Endothelial cell of umbilical vein (primary cell): ENCODE results near the gene DLG5. TPM values are rescaled to one million over a fixed set of nuclear protein-coding genes. Genes with fewer than 3 reads are reported as not detected.

ENCODE experiments used
- BruUV-seq: library from RNA; stranded (reverse); fragments of 400-500 nt; replicated peaks from 2 replicates; lab custom pipeline; 2021; lab: Mats Ljungman, UMichigan
- CTCF ChIA-PET: fragments of 300-600, 350-600 bp; sonication (Branson Sonifier 250); formaldehyde crosslinking; loops from one replicate; lab custom pipeline; 2021; ENCODE audit warnings: antibody characterized with exemption, inconsistent platforms; lab: Charles Lee
- POLR2A ChIA-PET: fragments of 300-600, 350-600 bp; sonication (Branson Sonifier 250); formaldehyde crosslinking; loops from one replicate; lab custom pipeline; 2021; ENCODE audit warnings: antibody characterized with exemption, inconsistent platforms; lab: Charles Lee
- DNase-seq: peaks from one replicate; pipeline ENCODE4 v3.0.0-alpha.2; 2011; ENCODE audit warnings: low read depth, low spot score
- FAIRE-seq: peaks from 2 replicates; lab custom pipeline; 2011; peaks lifted over from hg19 to GRCh38; lab: Jason Lieb, UNC
- H2AFZ ChIP-seq: 2 replicates; pipeline ENCODE4 v1.6.0; 2012; ENCODE audit warnings: low read depth, low read length, control low read depth, inconsistent platforms
- H3K27ac ChIP-seq: 2 replicates; pipeline ENCODE4 v1.5.1; 2011; ENCODE audit warnings: low read depth, mild to moderate bottlenecking, control low read depth, low read length, moderate library complexity; ENCODE audit not compliant: insufficient read depth
- H3K27me3 ChIP-seq, 2 experiments: 2 replicates each; pipeline versions ENCODE4 v1.6.0 to v1.6.1; 2011; ENCODE audit warnings: low read length in 2 of 2, mixed read lengths in 1 of 2; ENCODE audit not compliant: control insufficient read depth in 2 of 2, insufficient read depth in 2 of 2
- H3K36me3 ChIP-seq, 2 experiments: 2 replicates in 1 of 2; 3 replicates in 1 of 2; pipeline ENCODE4 v1.5.1; 2011; ENCODE audit warnings: low read length in 2 of 2, mild to moderate bottlenecking in 1 of 2, moderate library complexity in 1 of 2; ENCODE audit not compliant: control insufficient read depth in 2 of 2, insufficient read depth in 2 of 2; ENCODE audit errors: extremely low read depth in 1 of 2
- H3K4me1 ChIP-seq: 3 replicates; pipeline ENCODE4 v1.5.1; 2011; ENCODE audit warnings: mild to moderate bottlenecking, low read length; ENCODE audit not compliant: control insufficient read depth, insufficient read depth; ENCODE audit errors: extremely low read depth
- H3K4me2 ChIP-seq: 2 replicates; pipeline ENCODE4 v1.6.1; 2011; ENCODE audit warnings: low read length, control low read depth, mixed read lengths; ENCODE audit not compliant: insufficient read depth
- H3K4me3 ChIP-seq, 3 experiments: fragments of 200-600 bp in 1 of 3; sonication (generic), shearing (Covaris generic) in 1 of 3; replicated peaks in 1 of 3; 2 replicates each; pipeline ENCODE4 v1.5.1; 2011 to 2016; ENCODE audit warnings: control low read depth in 3 of 3, low read length in 3 of 3, mild to moderate bottlenecking in 2 of 3, inconsistent platforms in 1 of 3, low read depth in 1 of 3, moderate library complexity in 1 of 3; ENCODE audit not compliant: insufficient read depth in 1 of 3
- H3K79me2 ChIP-seq: 2 replicates; pipeline ENCODE4 v1.6.0; 2012; ENCODE audit warnings: low read length, inconsistent platforms; ENCODE audit not compliant: control insufficient read depth, insufficient read depth
- H3K9ac ChIP-seq: replicated peaks from 2 replicates; pipeline ENCODE3; 2011; ENCODE audit warnings: low read length, control low read depth; ENCODE audit not compliant: insufficient read depth; ENCODE audit errors: extremely low read depth
- H3K9me1 ChIP-seq: replicated peaks from 3 replicates; pipeline ENCODE4 v1.6.0; 2011; ENCODE audit warnings: mild to moderate bottlenecking, low read length; ENCODE audit not compliant: control insufficient read depth, insufficient read depth; ENCODE audit errors: extremely low read depth
- H3K9me3 ChIP-seq: replicated peaks from 2 replicates; pipeline ENCODE4 v1.5.1; 2012; ENCODE audit warnings: low read length, inconsistent platforms; ENCODE audit not compliant: control insufficient read depth, insufficient read depth
- H4K20me1 ChIP-seq: replicated peaks from 2 replicates; pipeline ENCODE3; 2011; ENCODE audit warnings: mild to moderate bottlenecking, low read length; ENCODE audit not compliant: control insufficient read depth, insufficient read depth; ENCODE audit errors: extremely low read depth
- CTCF ChIP-seq, 2 donors: IDR thresholded peaks; 1 replicate in 1 of 2; 2 replicates in 1 of 2; pipeline ENCODE4 v1.5.1; 2011; ENCODE audit warnings: low read length in 2 of 2, mild to moderate bottlenecking in 2 of 2, moderate library complexity in 2 of 2, control low read depth in 1 of 2, inconsistent platforms in 1 of 2, low read depth in 1 of 2; ENCODE audit not compliant: insufficient read depth in 1 of 2; ENCODE audit errors: extremely low read depth in 1 of 2
- EZH2 ChIP-seq: IDR thresholded peaks from 2 replicates; pipeline ENCODE4 v1.6.1; 2012; ENCODE audit warnings: borderline replicate concordance, low read depth, mild to moderate bottlenecking, moderate library complexity, low read length, inconsistent platforms; ENCODE audit not compliant: severe bottlenecking
- FOS ChIP-seq: IDR thresholded peaks from 2 replicates; pipeline ENCODE4 v1.6.1; 2011; ENCODE audit warnings: mild to moderate bottlenecking, low read length, moderate library complexity, borderline replicate concordance; ENCODE audit not compliant: insufficient read depth
- GATA2 ChIP-seq: IDR thresholded peaks from 2 replicates; pipeline ENCODE4 v1.7.0; 2011; ENCODE audit warnings: low read depth, mild to moderate bottlenecking, moderate library complexity, mixed read lengths, low read length; ENCODE audit not compliant: insufficient read length, insufficient read depth
- JUN ChIP-seq: IDR thresholded peaks from 2 replicates; pipeline ENCODE4 v1.6.1; 2011; ENCODE audit warnings: borderline replicate concordance, low read depth; ENCODE audit not compliant: insufficient read length, insufficient read depth
- MAX ChIP-seq: IDR thresholded peaks from 2 replicates; pipeline ENCODE4 v1.6.1; 2011; ENCODE audit not compliant: insufficient read depth, insufficient read length
- MYC ChIP-seq: IDR thresholded peaks from one replicate; pipeline ENCODE4 v1.6.1; 2011; ENCODE audit warnings: mild to moderate bottlenecking, low read depth, low read length
- POLR2AphosphoS5 ChIP-seq: IDR thresholded peaks from 2 replicates; pipeline ENCODE4 v1.6.1; 2012; ENCODE audit warnings: low read depth, mild to moderate bottlenecking, control low read depth, low read length, moderate library complexity; ENCODE audit not compliant: insufficient read depth
- dilution Hi-C: fragments of 300-500 bp; cut with MboI; formaldehyde crosslinking; loops from one replicate; pipeline ENCODE4 v1.15.0; 2019; ENCODE audit warnings: low sequenced_read_pairs; ENCODE audit not compliant: extremely low pct_ligation_motif_present
- intact Hi-C: fragments of 100-400 bp; cut with micrococcal nuclease; formaldehyde crosslinking; loops from one replicate; pipeline ENCODE4 v1.10.0; 2022
- polyA plus RNA-seq, 4 experiments: library from polyadenylated mRNA; depleted of rRNA in 3 of 4; stranded (reverse) in 3 of 4; unstranded in 1 of 4; fragments of >200 nt; gene quantifications; 2 replicates each; pipeline versions ENCODE4 v1.2.1 to v1.2.3, GENCODE V29; 2011 to 2012; ENCODE audit warnings: missing spikeins in 1 of 4
- total RNA-seq: library from RNA; stranded (reverse); gene quantifications from 2 replicates; pipeline ENCODE4 v1.2.3, GENCODE V29; 2021

DLG5 gene
- total and polyA plus RNA-seq, 2 donors (not counting 3 experiments of a cell fraction or from before 2014, with no cell fraction given): 12.3 to 24.9 TPM

- H3K4me3 ChIP-seq: no peak overlapping the region
- intact Hi-C loops: no loop called here
- FAIRE-seq: no peak
- H3K9me1 ChIP-seq: no peaks in the 10 kb centered on the region
- dilution Hi-C loops: no loop called here
- H4K20me1 ChIP-seq: no peaks in the 10 kb centered on the region
- H3K4me2 ChIP-seq: no peak overlapping the region
- no peaks in the 10 kb centered on the region for H3K36me3 ChIP-seq
- no peak overlapping the region for H3K27ac ChIP-seq
- H3K9ac ChIP-seq: no peak overlapping the region
- H3K9me3 ChIP-seq: no peaks in the 10 kb centered on the region
- no peaks in the 10 kb centered on the region for H3K79me2 ChIP-seq
- no TSS peak for BruUV-seq
- ChIA-PET POLR2A (no interaction called here), CTCF (interaction anchor here (0.9 kb wide), 1 partner anchor 53 kb away, joined by 3 read pairs; no protein-coding TSS in a partner anchor)
- H2AFZ ChIP-seq: no peak overlapping the region
- H3K27me3 ChIP-seq: no peaks in the 10 kb centered on the region
- TF ChIP-seq CTCF (IDR thresholded peaks at IDR 0.05; ENCODE audit: extremely low read depth in 1 of 2, insufficient read depth in 1 of 2, low read depth in 1 of 2, low read length in 2 of 2) (no peak), EZH2 (no peak), FOS (no peak), GATA2 (no peak), MYC (no peak), MAX (no peak), JUN (no peak), POLR2AphosphoS5 (no peak)
- H3K4me1 ChIP-seq: no peaks in the 10 kb centered on the region
- no peak for DNase-seq
Measured at GRCh38 chr10:77963901-77964300, 37.3 kb upstream of the DLG5 start.
